K562 (cell line): ENCODE results near the gene UBASH3A. TPM values are rescaled to one million over a fixed set of nuclear protein-coding genes. Genes with fewer than 3 reads are reported as not detected.

Source experiments
- ATAC-seq: fragments of 200-7000 bp; cut with Tn5 transposase; 3 replicates; pipeline ENCODE4 v1.9.1; 2020; ENCODE audit warnings: moderate library complexity
- BruUV-seq: library from RNA; stranded (reverse); fragments of 400-500 nt; replicated peaks from 2 replicates; lab custom pipeline; 2021; lab: Mats Ljungman, UMichigan
- CTCF ChIA-PET: fragments of 300-600 bp; formaldehyde crosslinking; extraction: SDS; loops from one replicate; lab custom pipeline; 2021; ENCODE audit warnings: low intra/inter-chr PET ratio; lab: Yijun Ruan, JAX
- POLR2A ChIA-PET: fragments of 300-600, 350-650 bp; sonication (Branson Sonifier 250); formaldehyde crosslinking; extraction: SDS; loops from one replicate; lab custom pipeline; 2021; ENCODE audit warnings: antibody characterized with exemption, inconsistent platforms; lab: Yijun Ruan, JAX
- DNase-seq, 4 experiments: peaks; one replicate each; pipeline versions ENCODE4 v3.0.0 to v3.0.0-alpha.2; 2011 to 2018; ENCODE audit warnings: low spot score in 3 of 4, mixed read lengths in 3 of 4; ENCODE audit errors: extremely low read depth in 1 of 4
- FAIRE-seq: peaks from 2 replicates; lab custom pipeline; 2011; peaks lifted over from hg19 to GRCh38; lab: Jason Lieb, UNC
- H2AFZ ChIP-seq: 2 replicates; pipeline ENCODE4 v1.6.0; 2011; ENCODE audit warnings: low read depth, low read length, control low read depth, inconsistent platforms
- H3K27ac ChIP-seq: fragments of 200-600 bp; 3 replicates; pipeline ENCODE4 v1.8.0; 2011; ENCODE audit warnings: low read depth, mild to moderate bottlenecking, control low read depth, inconsistent platforms, low read length, moderate library complexity, mixed read lengths; ENCODE audit errors: extremely low read depth
- H3K27me3 ChIP-seq, 2 experiments: fragments of 300-600 bp in 1 of 2; 2 replicates in 1 of 2; 3 replicates in 1 of 2; pipeline versions ENCODE4 v1.6.0 to v1.8.0; 2011; ENCODE audit warnings: inconsistent platforms in 2 of 2, low read length in 2 of 2, mild to moderate bottlenecking in 1 of 2, mixed read lengths in 1 of 2, moderate library complexity in 1 of 2; ENCODE audit not compliant: control insufficient read depth in 2 of 2, insufficient read depth in 2 of 2
- H3K36me3 ChIP-seq: fragments of 300-600 bp; 3 replicates; pipeline ENCODE4 v1.8.0; 2011; ENCODE audit warnings: mild to moderate bottlenecking, low read length, inconsistent platforms; ENCODE audit not compliant: control insufficient read depth, insufficient read depth
- H3K4me1 ChIP-seq, 2 experiments: fragments of 200-600 bp in 1 of 2; replicated peaks in 1 of 2; 2 replicates in 1 of 2; 3 replicates in 1 of 2; pipeline versions ENCODE4 v1.5.1 to v1.8.0; 2011; ENCODE audit warnings: inconsistent platforms in 2 of 2, low read length in 2 of 2, mild to moderate bottlenecking in 1 of 2, mixed read lengths in 1 of 2, moderate library complexity in 1 of 2; ENCODE audit not compliant: control insufficient read depth in 2 of 2, insufficient read depth in 2 of 2
- H3K4me2 ChIP-seq: 2 replicates; pipeline ENCODE4 v1.6.1; 2011; ENCODE audit warnings: low read length, control low read depth, inconsistent platforms, mixed read lengths; ENCODE audit not compliant: insufficient read depth
- H3K4me3 ChIP-seq: fragments of 200-600 bp; sonication (generic), shearing (Covaris generic); 2 replicates; pipeline ENCODE4 v1.5.1; 2016; ENCODE audit warnings: control low read depth, inconsistent platforms
- H3K79me2 ChIP-seq: fragments of 200-600 bp; 3 replicates; pipeline ENCODE4 v1.8.0; 2011; ENCODE audit warnings: low read length, inconsistent platforms; ENCODE audit not compliant: control insufficient read depth, insufficient read depth
- H3K9ac ChIP-seq, 2 experiments: 2 replicates each; pipeline versions ENCODE4 v1.6.0 to v1.6.1; 2011; ENCODE audit warnings: low read depth in 2 of 2, low read length in 2 of 2, control low read depth in 1 of 2, inconsistent platforms in 1 of 2, mild to moderate bottlenecking in 1 of 2, mixed read lengths in 1 of 2; ENCODE audit not compliant: insufficient read depth in 1 of 2
- H3K9me1 ChIP-seq: one replicate; pipeline ENCODE4 v1.6.0; 2011; ENCODE audit warnings: inconsistent platforms, mild to moderate bottlenecking, low read length, moderate library complexity; ENCODE audit not compliant: control insufficient read depth, insufficient read depth
- H3K9me3 ChIP-seq: replicated peaks from 2 replicates; pipeline ENCODE4 v1.5.1; 2011; ENCODE audit warnings: low read depth, low read length, inconsistent platforms; ENCODE audit not compliant: control insufficient read depth, insufficient read depth
- H4K20me1 ChIP-seq: replicated peaks from 2 replicates; pipeline ENCODE4 v1.6.1; 2011; ENCODE audit warnings: low read length, inconsistent platforms, mixed read lengths; ENCODE audit not compliant: control insufficient read depth, insufficient read depth
- ARID1B ChIP-seq: fragments of 450-650 bp; IDR thresholded peaks from 2 replicates; pipeline ENCODE4 v1.6.1; 2016; ENCODE audit warnings: antibody characterized with exemption, mild to moderate bottlenecking, inconsistent platforms
- CBFA2T2 ChIP-seq: fragments of 450-650 bp; conservative IDR thresholded peaks from 2 replicates; pipeline ENCODE4 v1.6.1; 2017; ENCODE audit warnings: mild to moderate bottlenecking
- CBFA2T3 ChIP-seq: fragments of 450-650 bp; IDR thresholded peaks from 2 replicates; pipeline ENCODE4 v1.6.1; 2017
- EGR1 ChIP-seq: fragments of 450-650 bp; conservative IDR thresholded peaks from 2 replicates; pipeline ENCODE4 v1.6.1; 2017; ENCODE audit warnings: mild to moderate bottlenecking
- ELF2 ChIP-seq: fragments of 250-450 bp; sonication (Bioruptor Pico); IDR thresholded peaks from 2 replicates; pipeline ENCODE4 v1.5.0; 2021; ENCODE audit warnings: mild to moderate bottlenecking
- EP300 ChIP-seq: IDR thresholded peaks from 2 replicates; pipeline ENCODE4 v1.6.1; 2012; ENCODE audit warnings: low read length, improper control_type of control experiment
- FOSL1 ChIP-seq: fragments of 200-800 bp; sonication (Bioruptor generic); conservative IDR thresholded peaks from 2 replicates; pipeline ENCODE4 v1.6.1; 2016; ENCODE audit warnings: missing genetic modification characterization, missing compliant biosample characterization
- FOXJ2 ChIP-seq: fragments of 200-800 bp; sonication (Bioruptor generic); IDR thresholded peaks from 2 replicates; pipeline ENCODE4 v1.6.1; 2016; ENCODE audit warnings: missing genetic modification characterization, missing compliant biosample characterization
- RFX5 ChIP-seq: IDR thresholded peaks from 2 replicates; pipeline ENCODE4 v1.6.1; 2011; ENCODE audit warnings: low read depth, mild to moderate bottlenecking, improper control_type of control experiment, low read length
- TAL1 ChIP-seq: fragments of 450-650 bp; IDR thresholded peaks from 2 replicates; pipeline ENCODE4 v1.6.1; 2016; ENCODE audit warnings: mild to moderate bottlenecking
- TCF3 ChIP-seq: sonication (generic); formaldehyde crosslinking; IDR thresholded peaks from 2 replicates; pipeline ENCODE4 v1.4.0; 2020; ENCODE audit warnings: mild to moderate bottlenecking, missing genetic modification reagents
- TEAD4 ChIP-seq, 2 experiments: sonication (generic) in 1 of 2; formaldehyde crosslinking in 1 of 2; IDR thresholded peaks; 2 replicates each; pipeline versions ENCODE4 v1.6.1 to v1.8.0; 2012 to 2022; ENCODE audit warnings: borderline replicate concordance in 1 of 2, inconsistent platforms in 1 of 2, low read length in 1 of 2, mild to moderate bottlenecking in 1 of 2, missing genetic modification reagents in 1 of 2
- TFAM ChIP-seq: fragments of 250-450 bp; sonication (Bioruptor Pico); conservative IDR thresholded peaks from 2 replicates; pipeline ENCODE4 v1.5.0; 2021; ENCODE audit warnings: mild to moderate bottlenecking, moderate library complexity
- XRCC4 ChIP-seq: IDR thresholded peaks from one replicate; pipeline ENCODE4 v1.6.1; 2011; ENCODE audit not compliant: insufficient read depth, insufficient read length; ENCODE audit errors: extremely low read depth
- ZFX ChIP-seq: sonication (generic); formaldehyde crosslinking; IDR thresholded peaks from 2 replicates; pipeline ENCODE4 v1.8.0; 2022; ENCODE audit warnings: mild to moderate bottlenecking, missing genetic modification reagents, moderate library complexity
- ZNF384 ChIP-seq: IDR thresholded peaks from 2 replicates; pipeline ENCODE4 v1.6.1; 2012; ENCODE audit warnings: low read depth, low read length, improper control_type of control experiment
- WGBS: fragments of 100-300 bp; shearing (Covaris generic); methylation state at CpG from one replicate; pipeline ENCODE4 v1.1.6; 2016; ENCODE audit warnings: low coverage, mixed read lengths; ENCODE audit not compliant: insufficient coverage; ENCODE audit errors: missing lambda C conversion rate; 5-methylcytosine and 5-hydroxymethylcytosine counted together
- in situ Hi-C: fragments of 300-500 bp; cut with MboI; formaldehyde crosslinking; loops from 4 replicates; pipeline ENCODE4 v1.15.0; 2018; ENCODE audit warnings: inconsistent platforms, mixed read lengths
- intact Hi-C: fragments of 100-400 bp; cut with micrococcal nuclease; formaldehyde crosslinking; loops from 2 replicates; pipeline ENCODE4 v1.14.2; 2022
- polyA plus RNA-seq, 8 experiments: library from polyadenylated mRNA; depleted of rRNA in 4 of 8; stranded (reverse) in 5 of 8; unstranded in 3 of 8; fragments of >200 nt; fragmentation: Nextera tagmentation in 2 of 8; fragmentation: Illumina TruSeq in 1 of 8; extraction: Ambion mirVana in 2 of 8; extraction: Trizol in 1 of 8; gene quantifications; 2 replicates each; pipeline versions ENCODE4 v1.2.1 to v1.2.3, GENCODE V29; 2011 to 2014; ENCODE audit warnings: inconsistent platforms in 1 of 8, missing spikeins in 1 of 8
- total RNA-seq, 7 experiments: library from RNA; depleted of rRNA in 6 of 7; stranded (reverse); fragments of >200 nt in 6 of 7; fragmentation: Illumina TruSeq in 2 of 7; extraction: Trizol in 2 of 7; gene quantifications; 2 replicates each; pipeline versions ENCODE4 v1.2.1 to v1.2.3, GENCODE V29; 2011 to 2021; ENCODE audit warnings: low replicate concordance in 1 of 7

Gene UBASH3A
- total and polyA plus RNA-seq, 9 of the 15 experiments (the other 6 are each of a cell fraction or from before 2014, with no cell fraction given): 0.23 to 1.8 (median 1.1) TPM

GRCh38 chr21:42456457-42456856 lies 52.8 kb downstream of the UBASH3A start:
- DNase-seq: peak in 1 of 4 experiments; percentile 28
- Histone ChIP-seq H3K4me2 (no peak overlapping the region), H2AFZ (no peak overlapping the region; the same call in 1 of the 2 replicates), H3K27me3 (peaks cover 6 to 49% of the 10 kb centered on the region in 2 experiments; a peak in 4 of 5 replicates), H3K36me3 (no peaks in the 10 kb centered on the region), H3K9me3 (no peaks in the 10 kb centered on the region), H3K4me1 (peaks cover 0 to 5% of the 10 kb centered on the region in 2 experiments; a peak in 1 of 5 replicates), H3K4me3 (no peak overlapping the region), H3K79me2 (no peaks in the 10 kb centered on the region), H3K9ac (no peak overlapping the region), H4K20me1 (no peaks in the 10 kb centered on the region), H3K27ac (no peak overlapping the region), H3K9me1 (no peaks in the 10 kb centered on the region)
- ATAC-seq: peak; percentile 28
- in situ Hi-C loops: no loop called here
- intact Hi-C loops: loop anchor here (10.0 kb wide), 1 partner anchor 122 kb away; no protein-coding TSS in a partner anchor
- 5% methylated on average over 8 of the region's 8 CpGs for WGBS
- TF ChIP-seq EGR1 (peak; percentile 73), ZNF384 (no peak)
- FAIRE-seq: peak; percentile 23
- ChIA-PET POLR2A (interaction anchor here (0.6 to 0.7 kb wide), 2 partner anchors 52 to 90 kb away, joined by 3 read pairs; no protein-coding TSS in a partner anchor), CTCF (no interaction called here)
- no TSS peak for BruUV-seq

- Histone ChIP-seq H3K27ac (no peak overlapping the region), H3K4me2 (no peak overlapping the region), H3K9me1 (no peaks in the 10 kb centered on the region), H3K4me1 (peaks cover 1 to 13% of the 10 kb centered on the region in 2 experiments), H3K27me3 (peaks cover 6 to 28% of the 10 kb centered on the region in 2 experiments; a peak in 4 of 5 replicates), H3K4me3 (no peak overlapping the region), H3K36me3 (no peaks in the 10 kb centered on the region), H3K79me2 (no peaks in the 10 kb centered on the region), H2AFZ (no peak overlapping the region), H3K9me3 (no peaks in the 10 kb centered on the region), H4K20me1 (no peaks in the 10 kb centered on the region), H3K9ac (no peak overlapping the region)
- intact Hi-C loops (loop anchor here (10.0 kb wide), 1 partner anchor 124 kb away; no protein-coding TSS in a partner anchor), in situ Hi-C loops (no loop called here)
- POLR2A ChIA-PET: interaction anchor here (0.7 to 1.0 kb wide), 2 partner anchors 13 to 134 kb away, joined by 3 read pairs; no protein-coding TSS in a partner anchor
- WGBS: 4% methylated on average over 1 of the region's 1 CpG
- ATAC-seq (no peak), FAIRE-seq (no peak), DNase-seq (peak in 1 of 4 experiments; percentile 16)
- BruUV-seq: no TSS peak
- TF ChIP-seq TEAD4 (IDR thresholded peaks at IDR 0.05; ENCODE audit: low read length): peak; percentile 35; the same call in 1 of the 2 replicates
- TF ChIP-seq TEAD4 (CRISPR knock-in tag; IDR thresholded peaks at IDR 0.05; ENCODE audit: borderline replicate concordance): no peak
- peak; percentile 57 for TF ChIP-seq CBFA2T3
- TF ChIP-seq EP300: 0 out of 2 replicates have a peak, but pooled peaks have one; percentile 13
- no peak for TF ChIP-seq ELF2 (CRISPR knock-in tag)
- peak; percentile 41; the same call in 1 of the 2 replicates for TF ChIP-seq ARID1B
- no peak for TF ChIP-seq TFAM (CRISPR knock-in tag)
- TF ChIP-seq TAL1: peak; percentile 44
- TF ChIP-seq CBFA2T2: peak; percentile 8; the same call in 1 of the 2 replicates
- TF ChIP-seq FOSL1 (tag): no peak
- no peak for TF ChIP-seq FOXJ2 (tag)
- peak; percentile 62 for TF ChIP-seq TCF3
- TF ChIP-seq RFX5: no peak
- TF ChIP-seq XRCC4: no peak
- peak; percentile 25; the same call in 1 of the 2 replicates for TF ChIP-seq ZFX (CRISPR knock-in tag)
- CTCF ChIA-PET: no interaction called here
These were observed 55.4 kb downstream of the UBASH3A start for GRCh38 chr21:42459082-42459460.
